IMR-90 (cell line): ENCODE measurements around the gene MUC5AC.

Experiments
- CHD1 ChIP-seq: IDR thresholded peaks from 2 replicates; pipeline ENCODE4 v1.6.1; 2012; ENCODE audit warnings: low read depth, low read length, improper control_type of control experiment
- FOS ChIP-seq: fragments of 150-350 bp; IDR thresholded peaks from 2 replicates; pipeline ENCODE4 v1.6.1; 2016; ENCODE audit warnings: low read depth, low read length
- MAFK ChIP-seq: IDR thresholded peaks from 2 replicates; pipeline ENCODE4 v1.6.1; 2012; ENCODE audit warnings: low read depth, low read length, improper control_type of control experiment
- POLR2A ChIP-seq: IDR thresholded peaks from 2 replicates; pipeline ENCODE4 v1.6.1; 2012; ENCODE audit warnings: mild to moderate bottlenecking, low read depth, low read length
- SMC3 ChIP-seq: fragments of 150-350 bp; IDR thresholded peaks from 2 replicates; pipeline ENCODE4 v1.6.1; 2016; ENCODE audit warnings: low read depth, mild to moderate bottlenecking, antibody characterized with exemption, low read length, moderate library complexity
- TF ChIP-seq, protein P1 (sequence below): conservative IDR thresholded peaks from 2 replicates; pipeline ENCODE4 v1.5.1; 2012; ENCODE audit warnings: mild to moderate bottlenecking, low read depth, low read length, improper control_type of control experiment
- TF ChIP-seq, protein P2 (sequence below): fragments of 150-350 bp; IDR thresholded peaks from 2 replicates; pipeline ENCODE4 v1.6.1; 2016; ENCODE audit warnings: low read depth, mild to moderate bottlenecking, low read length, moderate library complexity, borderline replicate concordance

DNA sequence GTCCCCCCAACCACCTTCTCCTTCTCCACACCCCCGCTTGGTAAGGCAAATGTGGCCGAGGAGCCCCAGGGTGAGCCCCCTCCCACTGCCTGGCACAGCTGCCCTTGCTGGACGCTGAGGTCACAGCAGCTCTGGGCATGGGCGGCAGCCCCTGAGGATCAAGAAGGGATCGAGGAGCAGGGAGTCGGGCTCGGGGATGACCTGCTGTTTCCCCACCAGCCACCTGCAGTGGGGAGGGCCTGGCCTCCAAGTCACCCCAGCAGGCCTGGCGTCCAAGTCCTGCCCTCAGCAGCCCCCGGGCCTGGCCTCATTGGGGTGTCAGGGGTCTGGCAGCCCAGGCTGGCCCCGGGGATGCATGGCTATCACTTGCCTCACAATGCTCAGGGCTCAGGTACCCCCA is 23.7 kb downstream of the MUC5AC start:
- TF ChIP-seq FOS: no peak
- no peak for TF ChIP-seq MAFK
- no peak for TF ChIP-seq SMC3
- TF ChIP-seq, protein P1, sequence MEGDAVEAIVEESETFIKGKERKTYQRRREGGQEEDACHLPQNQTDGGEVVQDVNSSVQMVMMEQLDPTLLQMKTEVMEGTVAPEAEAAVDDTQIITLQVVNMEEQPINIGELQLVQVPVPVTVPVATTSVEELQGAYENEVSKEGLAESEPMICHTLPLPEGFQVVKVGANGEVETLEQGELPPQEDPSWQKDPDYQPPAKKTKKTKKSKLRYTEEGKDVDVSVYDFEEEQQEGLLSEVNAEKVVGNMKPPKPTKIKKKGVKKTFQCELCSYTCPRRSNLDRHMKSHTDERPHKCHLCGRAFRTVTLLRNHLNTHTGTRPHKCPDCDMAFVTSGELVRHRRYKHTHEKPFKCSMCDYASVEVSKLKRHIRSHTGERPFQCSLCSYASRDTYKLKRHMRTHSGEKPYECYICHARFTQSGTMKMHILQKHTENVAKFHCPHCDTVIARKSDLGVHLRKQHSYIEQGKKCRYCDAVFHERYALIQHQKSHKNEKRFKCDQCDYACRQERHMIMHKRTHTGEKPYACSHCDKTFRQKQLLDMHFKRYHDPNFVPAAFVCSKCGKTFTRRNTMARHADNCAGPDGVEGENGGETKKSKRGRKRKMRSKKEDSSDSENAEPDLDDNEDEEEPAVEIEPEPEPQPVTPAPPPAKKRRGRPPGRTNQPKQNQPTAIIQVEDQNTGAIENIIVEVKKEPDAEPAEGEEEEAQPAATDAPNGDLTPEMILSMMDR: no peak
- TF ChIP-seq POLR2A: no peak
- TF ChIP-seq CHD1: no peak
- TF ChIP-seq, protein P2, sequence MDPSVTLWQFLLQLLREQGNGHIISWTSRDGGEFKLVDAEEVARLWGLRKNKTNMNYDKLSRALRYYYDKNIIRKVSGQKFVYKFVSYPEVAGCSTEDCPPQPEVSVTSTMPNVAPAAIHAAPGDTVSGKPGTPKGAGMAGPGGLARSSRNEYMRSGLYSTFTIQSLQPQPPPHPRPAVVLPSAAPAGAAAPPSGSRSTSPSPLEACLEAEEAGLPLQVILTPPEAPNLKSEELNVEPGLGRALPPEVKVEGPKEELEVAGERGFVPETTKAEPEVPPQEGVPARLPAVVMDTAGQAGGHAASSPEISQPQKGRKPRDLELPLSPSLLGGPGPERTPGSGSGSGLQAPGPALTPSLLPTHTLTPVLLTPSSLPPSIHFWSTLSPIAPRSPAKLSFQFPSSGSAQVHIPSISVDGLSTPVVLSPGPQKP: no peak
